ENCODE measurements around the gene AGBL3.
A peak's percentile ranks its signal among the peaks of the same experiment; 100 is the strongest.

Gene AGBL3

GRCh38 chr7:134941185-134941900 lies 45.0 kb upstream of the AGBL3 start:
- H3K4me3 ChIP-seq: no peak overlapping the region
- intact Hi-C loops (cut with DNase I; ENCODE audit: low total_unique reads): loop anchor here (5.0 kb wide), 1 partner anchor 249 kb away; no protein-coding TSS in a partner anchor
- H3K36me3 ChIP-seq: peaks cover 15 to 27% (median 23%) of the 10 kb centered on the region in 3 donors
- TF ChIP-seq, protein P1, sequence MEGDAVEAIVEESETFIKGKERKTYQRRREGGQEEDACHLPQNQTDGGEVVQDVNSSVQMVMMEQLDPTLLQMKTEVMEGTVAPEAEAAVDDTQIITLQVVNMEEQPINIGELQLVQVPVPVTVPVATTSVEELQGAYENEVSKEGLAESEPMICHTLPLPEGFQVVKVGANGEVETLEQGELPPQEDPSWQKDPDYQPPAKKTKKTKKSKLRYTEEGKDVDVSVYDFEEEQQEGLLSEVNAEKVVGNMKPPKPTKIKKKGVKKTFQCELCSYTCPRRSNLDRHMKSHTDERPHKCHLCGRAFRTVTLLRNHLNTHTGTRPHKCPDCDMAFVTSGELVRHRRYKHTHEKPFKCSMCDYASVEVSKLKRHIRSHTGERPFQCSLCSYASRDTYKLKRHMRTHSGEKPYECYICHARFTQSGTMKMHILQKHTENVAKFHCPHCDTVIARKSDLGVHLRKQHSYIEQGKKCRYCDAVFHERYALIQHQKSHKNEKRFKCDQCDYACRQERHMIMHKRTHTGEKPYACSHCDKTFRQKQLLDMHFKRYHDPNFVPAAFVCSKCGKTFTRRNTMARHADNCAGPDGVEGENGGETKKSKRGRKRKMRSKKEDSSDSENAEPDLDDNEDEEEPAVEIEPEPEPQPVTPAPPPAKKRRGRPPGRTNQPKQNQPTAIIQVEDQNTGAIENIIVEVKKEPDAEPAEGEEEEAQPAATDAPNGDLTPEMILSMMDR (IDR thresholded peaks at IDR 0.05): no peak
- peaks cover 0 to 69% (median 25%) of the 10 kb centered on the region in 4 donors for H3K4me1 ChIP-seq
- no peaks in the 10 kb centered on the region for H3K27me3 ChIP-seq
- DNase-seq: no peak
- H3K9me3 ChIP-seq: no peaks in the 10 kb centered on the region
- H3K27ac ChIP-seq: peak overlapping the region; percentile 24 to 80

- Histone ChIP-seq H3K4me3 (no peak overlapping the region), H3K27ac (peak overlapping the region; percentile 24 to 80), H3K27me3 (no peaks in the 10 kb centered on the region), H3K9me3 (no peaks in the 10 kb centered on the region), H3K4me1 (peaks cover 0 to 63% (median 21%) of the 10 kb centered on the region in 4 donors), H3K36me3 (peaks cover 20 to 29% (median 28%) of the 10 kb centered on the region in 3 donors)
- intact Hi-C loops (cut with DNase I; ENCODE audit: low total_unique reads): loop anchor here (5.0 kb wide), 1 partner anchor 250 kb away; no protein-coding TSS in a partner anchor
- TF ChIP-seq, protein P1 (IDR thresholded peaks at IDR 0.05): no peak
- DNase-seq: peak in 1 of 2 donors; percentile 63
These were observed 44.4 kb upstream of the AGBL3 start for GRCh38 chr7:134941952-134942351.

GRCh38 chr7:134942690-134943466 lies 43.4 kb upstream of the AGBL3 start:
- no peak for DNase-seq
- Histone ChIP-seq H3K4me3 (no peak overlapping the region), H3K27me3 (no peaks in the 10 kb centered on the region), H3K9me3 (no peaks in the 10 kb centered on the region), H3K27ac (peak overlapping the region; percentile 24 to 80), H3K4me1 (peaks cover 0 to 58% (median 12%) of the 10 kb centered on the region in 4 donors), H3K36me3 (peaks cover 29 to 38% (median 37%) of the 10 kb centered on the region in 3 donors)
- intact Hi-C loops (cut with DNase I; ENCODE audit: low total_unique reads): loop anchor here (5.0 kb wide), 1 partner anchor 251 kb away; no protein-coding TSS in a partner anchor
- TF ChIP-seq, protein P1 (IDR thresholded peaks at IDR 0.05): no peak

GRCh38 chr7:134943785-134944400 lies 42.4 kb upstream of the AGBL3 start:
- TF ChIP-seq, protein P1 (IDR thresholded peaks at IDR 0.05): peak; percentile 16 to 30
- Histone ChIP-seq H3K27me3 (no peaks in the 10 kb centered on the region), H3K9me3 (no peaks in the 10 kb centered on the region), H3K27ac (peak overlapping the region; percentile 47 to 80), H3K4me3 (no peak overlapping the region), H3K4me1 (peaks cover 0 to 55% (median 5%) of the 10 kb centered on the region in 4 donors), H3K36me3 (peaks cover 34 to 48% (median 42%) of the 10 kb centered on the region in 3 donors)
- intact Hi-C loops (cut with DNase I; ENCODE audit: low total_unique reads): loop anchor here (5.0 kb wide), 1 partner anchor 252 kb away; no protein-coding TSS in a partner anchor
- no peak for DNase-seq

- peaks cover 51 to 66% (median 56%) of the 10 kb centered on the region in 3 donors for H3K36me3 ChIP-seq
- H3K4me3 ChIP-seq: no peak overlapping the region
- intact Hi-C loops (cut with DNase I; ENCODE audit: low total_unique reads): no loop called here
- H3K27me3 ChIP-seq: no peaks in the 10 kb centered on the region
- no peaks in the 10 kb centered on the region for H3K9me3 ChIP-seq
- TF ChIP-seq, protein P1 (IDR thresholded peaks at IDR 0.05): no peak
- peak overlapping the region; percentile 34 to 80 for H3K27ac ChIP-seq
- peaks cover 0 to 44% (median 3%) of the 10 kb centered on the region in 4 donors for H3K4me1 ChIP-seq
- no peak for DNase-seq
These were observed 40.6 kb upstream of the AGBL3 start for GRCh38 chr7:134945691-134946090.
